Urinary bladder (tissue), 4 donors: ENCODE data around the gene MRPS18B. TPM values are rescaled to one million over a fixed set of nuclear protein-coding genes. Genes with fewer than 3 reads are reported as not detected.
"Not testable (repeated sequence)": the region's sequence is repeated elsewhere in the genome, so short reads cannot be mapped to it uniquely, and the experiment has no call there.

Source experiments
- DNase-seq: peaks from one replicate; pipeline ENCODE4 v3.0.0-alpha.2; 2015; ENCODE audit errors: extremely low spot score
- H3K27ac ChIP-seq: one replicate; pipeline ENCODE4 v1.5.1; 2013; ENCODE audit warnings: low read depth, mild to moderate bottlenecking, moderate library complexity
- H3K36me3 ChIP-seq: one replicate; pipeline ENCODE4 v1.6.1; 2013; ENCODE audit warnings: mild to moderate bottlenecking, moderate library complexity; ENCODE audit not compliant: insufficient read depth
- H3K4me1 ChIP-seq: one replicate; pipeline ENCODE4 v1.6.1; 2013; ENCODE audit warnings: mild to moderate bottlenecking, moderate library complexity; ENCODE audit not compliant: insufficient read depth
- H3K4me3 ChIP-seq: one replicate; pipeline ENCODE4 v1.5.1; 2013; ENCODE audit warnings: low read depth, low read length
- WGBS: extraction: QIAGEN DNeasy Blood & Tissue Kit; methylation state at CpG from one replicate; pipeline ENCODE4 v1.1.7; 2013; 5-methylcytosine and 5-hydroxymethylcytosine counted together
- polyA plus RNA-seq: library from polyadenylated mRNA; stranded (reverse); fragments of 200-250 nt; gene quantifications from one replicate; pipeline ENCODE4 v1.2.3, GENCODE V29; 2013
- small RNA-seq: library from RNA; depleted of rRNA; stranded (forward); fragments of <200 nt; gene quantifications from one replicate; pipeline ENCODE3, GENCODE V24; 2014
- total RNA-seq: library from RNA; depleted of rRNA; stranded (reverse); fragments of >200 nt; gene quantifications from one replicate; pipeline ENCODE4 v1.2.3, GENCODE V29; 2014
- donor health status: healthy with polysubstance abuse.
- donor health status: healthy.

MRPS18B gene
- total and polyA plus RNA-seq, 2 donors: 58.6 to 64.7 TPM

GRCh38 chr6:30664994-30665767 lies 47.5 kb downstream of the MRPS18B start:
- H3K36me3 ChIP-seq: peaks cover 9% of the 10 kb centered on the region
- 91% methylated on average over 34 of the region's 34 CpGs for WGBS

DNA sequence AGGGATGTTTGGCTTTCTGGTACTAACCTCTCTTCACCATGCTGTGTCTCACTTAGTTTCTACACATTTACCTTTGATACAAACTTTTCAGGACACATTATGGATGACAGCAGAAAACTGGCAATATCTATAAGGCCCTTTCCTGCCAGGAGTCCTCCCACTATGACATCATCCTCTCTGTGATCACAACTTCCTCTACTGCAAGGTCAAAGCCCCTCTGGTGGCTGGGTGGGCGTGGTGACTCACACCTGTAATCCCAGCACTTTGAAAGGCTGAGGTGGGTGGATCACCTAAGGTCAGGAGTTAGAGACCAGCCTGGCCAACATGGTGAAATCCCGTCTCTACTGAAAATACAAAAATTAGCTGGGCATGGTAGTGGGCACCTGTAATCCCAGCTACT lies 48.7 kb downstream of the MRPS18B start:
- not testable (repeated sequence) for H3K4me3 ChIP-seq, H3K4me1 ChIP-seq, DNase-seq, H3K36me3 ChIP-seq, H3K27ac ChIP-seq
- 90% methylated on average over 2 of the region's 2 CpGs for WGBS

More at GRCh38 chr6:30664994-30665767, 47.5 kb downstream of the MRPS18B start:
- Histone ChIP-seq H3K4me1 (no peaks in the 10 kb centered on the region), H3K27ac (no peak overlapping the region), H3K4me3 (no peak overlapping the region)
- no peak for DNase-seq

DNA sequence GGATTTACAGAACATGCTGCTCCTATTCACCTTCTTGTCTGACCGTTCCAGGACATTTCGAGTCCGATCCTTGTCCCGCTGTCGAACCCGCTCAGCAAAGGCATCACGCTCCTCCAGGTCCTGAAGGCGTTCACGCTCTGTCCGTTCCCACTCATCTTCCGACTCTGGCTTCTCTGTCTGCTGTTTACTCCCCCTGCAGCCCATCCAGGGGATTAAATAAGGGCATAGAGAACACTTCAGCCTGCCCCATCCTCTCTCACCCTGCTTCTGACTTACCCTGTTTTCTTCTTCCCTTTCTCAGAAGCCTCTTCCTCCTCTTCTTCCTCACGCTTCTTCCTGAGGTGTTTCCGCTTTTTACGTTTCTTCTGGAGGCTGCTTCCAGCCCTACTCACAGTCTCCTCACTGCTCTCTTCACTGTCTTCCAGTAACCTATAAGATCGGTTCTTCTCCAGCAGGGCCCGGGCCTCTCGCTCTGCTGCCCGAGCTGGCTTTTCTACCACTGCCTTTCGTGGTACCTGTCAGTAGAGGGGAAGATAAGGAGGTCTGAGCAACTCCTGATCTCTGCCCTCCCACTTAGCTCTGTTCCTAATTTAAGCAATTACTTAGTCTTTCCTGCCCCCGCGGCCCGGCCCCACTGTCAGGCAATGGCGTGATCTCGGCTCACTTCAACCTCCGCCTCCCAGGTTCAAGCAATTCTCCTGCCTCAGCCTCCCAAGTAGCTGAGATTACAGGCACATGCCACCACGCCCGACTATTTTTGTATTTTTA lies 53.3 kb downstream of the MRPS18B start:
- H3K27ac ChIP-seq: no peak overlapping the region
- WGBS: 87% methylated on average over 27 of the region's 27 CpGs
- no peak for DNase-seq
- H3K36me3 ChIP-seq: no peaks in the 10 kb centered on the region
- peaks cover 2% of the 10 kb centered on the region for H3K4me1 ChIP-seq
- H3K4me3 ChIP-seq: no peak overlapping the region

DNA sequence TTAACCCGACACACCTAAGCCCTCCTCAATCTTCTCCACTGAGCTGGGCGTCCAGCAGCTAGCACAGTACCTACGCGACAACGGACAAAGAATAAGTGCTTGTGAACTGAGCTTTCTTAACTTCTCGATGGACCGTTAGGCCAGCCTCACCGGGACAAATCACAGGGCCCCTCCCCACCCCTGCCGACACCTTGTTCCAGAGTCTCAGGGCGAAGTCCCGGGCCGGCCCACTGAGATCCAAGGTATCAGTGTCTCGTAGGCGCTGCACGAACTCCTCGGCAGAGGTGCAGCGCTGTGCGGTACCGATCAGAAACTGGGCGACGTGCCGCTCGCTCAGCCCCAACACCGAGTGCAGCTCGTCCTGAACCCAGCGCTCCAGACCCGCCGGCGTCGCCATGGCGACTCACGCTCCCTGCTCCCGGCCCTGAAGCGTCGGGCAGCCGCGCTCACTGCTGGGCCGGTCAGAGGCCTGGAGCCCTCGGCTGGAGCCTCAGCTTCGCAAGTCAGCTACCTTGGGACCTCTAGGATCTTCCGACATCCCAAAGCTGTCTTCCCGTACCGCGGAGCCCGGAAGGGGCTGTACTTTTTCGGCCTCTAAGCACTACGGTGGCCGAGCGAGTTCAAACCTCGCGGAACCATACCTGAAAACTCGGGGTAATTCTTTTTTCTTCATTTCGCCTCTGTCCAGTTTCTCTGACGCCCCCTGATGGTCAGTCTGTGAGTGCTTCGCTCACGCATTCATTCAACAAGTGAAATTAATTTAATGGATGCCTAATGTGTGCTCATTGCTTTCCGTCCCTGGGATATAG lies 55.0 kb downstream of the MRPS18B start, which contains the start of gene DHX16:
Gene DHX16 (minus strand): TSS at position 562 of the 809 bp plus-strand sequence. CDS start 165 bp downstream, at position 397.
- Histone ChIP-seq H3K4me3 (peak within 1 kb of the TSS; percentile 86), H3K4me1 (peaks cover 2% of the 10 kb centered on the region), H3K27ac (no peak within 1 kb of the TSS), H3K36me3 (no peaks in the 10 kb centered on the region)
- WGBS: under 1% methylated on average over 57 of the region's 57 CpGs
- DNase-seq: peak; percentile 93

Small RNAs within 50 kb of the gene (small RNA-seq; reads per million reads assigned to genes)
- gene MIR877: 7.7 reads per million, percentile 93 among the genes with 10 or more reads in this experiment

Other genes with a start within 250 kb of the MRPS18B start
- 141 TPM for gene HLA-E, start 128.3 kb upstream of the MRPS18B start, total RNA-seq
- 564 TPM for gene HLA-E, start 128.3 kb upstream of the MRPS18B start, polyA plus RNA-seq
- 30.9 TPM for gene GNL1, start 61.4 kb upstream of the MRPS18B start, total RNA-seq
- 63.7 TPM for gene GNL1, start 61.4 kb upstream of the MRPS18B start, polyA plus RNA-seq
- gene PRR3, start 60.5 kb upstream of the MRPS18B start, total RNA-seq: 8.5 TPM
- 11.0 TPM for gene PRR3, start 60.5 kb upstream of the MRPS18B start, polyA plus RNA-seq
- 16.0 TPM for gene ABCF1, start 46.4 kb upstream of the MRPS18B start, total RNA-seq
- 42.8 TPM for gene ABCF1, start 46.4 kb upstream of the MRPS18B start, polyA plus RNA-seq
- 18.2 TPM for gene PPP1R10, start 597 bp upstream of the MRPS18B start, total RNA-seq
- gene PPP1R10, start 597 bp upstream of the MRPS18B start, polyA plus RNA-seq: 25.6 TPM
- gene ATAT1, start 9.0 kb downstream of the MRPS18B start, total RNA-seq: 9.4 TPM
- gene ATAT1, start 9.0 kb downstream of the MRPS18B start, polyA plus RNA-seq: 7.6 TPM
- 6.3 TPM for gene C6orf136, start 29.3 kb downstream of the MRPS18B start, total RNA-seq
- 15.9 TPM for gene C6orf136, start 29.3 kb downstream of the MRPS18B start, polyA plus RNA-seq
- 16.8 TPM for gene DHX16, start 55.2 kb downstream of the MRPS18B start, total RNA-seq
- gene DHX16, start 55.2 kb downstream of the MRPS18B start, polyA plus RNA-seq: 29.5 TPM
- gene PPP1R18, start 68.8 kb downstream of the MRPS18B start, total RNA-seq: 32.7 TPM
- 81.9 TPM for gene PPP1R18, start 68.8 kb downstream of the MRPS18B start, polyA plus RNA-seq
- gene NRM, start 73.1 kb downstream of the MRPS18B start, total RNA-seq: 7.0 TPM
- gene NRM, start 73.1 kb downstream of the MRPS18B start, polyA plus RNA-seq: 20.3 TPM
- gene MDC1, start 99.4 kb downstream of the MRPS18B start, total RNA-seq: 9.8 TPM
- 18.3 TPM for gene MDC1, start 99.4 kb downstream of the MRPS18B start, polyA plus RNA-seq
- gene TUBB, start 102.5 kb downstream of the MRPS18B start, total RNA-seq: 376 TPM
- 332 TPM for gene TUBB, start 102.5 kb downstream of the MRPS18B start, polyA plus RNA-seq
- 40.0 TPM for gene FLOT1, start 124.8 kb downstream of the MRPS18B start, total RNA-seq
- 298 TPM for gene FLOT1, start 124.8 kb downstream of the MRPS18B start, polyA plus RNA-seq
- 4.8 TPM for gene IER3, start 126.7 kb downstream of the MRPS18B start, total RNA-seq
- gene IER3, start 126.7 kb downstream of the MRPS18B start, polyA plus RNA-seq: 71.9 TPM